HL-60 (cell line): ENCODE results near the gene CTDP1.

ENCODE experiments used
- DNase-seq, 2 experiments: peaks; one replicate each; pipeline ENCODE4 v3.0.0-alpha.2; 2010 to 2020; ENCODE audit warnings: low read depth in 1 of 2, low spot score in 1 of 2
- H3K27ac ChIP-seq: fragments of 250-450 bp; sonication (Bioruptor Pico); replicated peaks from 2 replicates; pipeline ENCODE4 v1.5.1; 2020; ENCODE audit warnings: mild to moderate bottlenecking, moderate library complexity
- H3K27me3 ChIP-seq: fragments of 250-450 bp; sonication (Bioruptor Pico); 2 replicates; pipeline ENCODE4 v1.5.1; 2021; ENCODE audit warnings: mild to moderate bottlenecking, moderate library complexity; ENCODE audit not compliant: insufficient read depth, poor library complexity, severe bottlenecking
- H3K4me3 ChIP-seq: replicated peaks from 2 replicates; pipeline ENCODE4 v1.5.1; 2011; ENCODE audit warnings: mild to moderate bottlenecking, control low read depth, low read length; ENCODE audit not compliant: insufficient read depth
- GABPA ChIP-seq: IDR thresholded peaks from 2 replicates; pipeline ENCODE4 v1.6.1; 2012; ENCODE audit warnings: low read depth
- POLR2AphosphoS5 ChIP-seq: IDR thresholded peaks from 2 replicates; pipeline ENCODE4 v1.6.1; 2012; ENCODE audit warnings: low read depth
- SPI1 ChIP-seq: IDR thresholded peaks from 2 replicates; pipeline ENCODE4 v1.6.1; 2012; ENCODE audit warnings: low read depth, mild to moderate bottlenecking, borderline replicate concordance
- TF ChIP-seq, protein P1 (sequence below): IDR thresholded peaks from one replicate; pipeline ENCODE4 v1.5.1; 2011; ENCODE audit warnings: low read length, control low read depth, inconsistent platforms; ENCODE audit not compliant: insufficient read depth
- TF ChIP-seq, protein P2 (sequence below): IDR thresholded peaks from 2 replicates; pipeline ENCODE4 v1.6.1; 2012; ENCODE audit warnings: low read depth; ENCODE audit not compliant: insufficient replicate concordance

The CTDP1 gene

DNA sequence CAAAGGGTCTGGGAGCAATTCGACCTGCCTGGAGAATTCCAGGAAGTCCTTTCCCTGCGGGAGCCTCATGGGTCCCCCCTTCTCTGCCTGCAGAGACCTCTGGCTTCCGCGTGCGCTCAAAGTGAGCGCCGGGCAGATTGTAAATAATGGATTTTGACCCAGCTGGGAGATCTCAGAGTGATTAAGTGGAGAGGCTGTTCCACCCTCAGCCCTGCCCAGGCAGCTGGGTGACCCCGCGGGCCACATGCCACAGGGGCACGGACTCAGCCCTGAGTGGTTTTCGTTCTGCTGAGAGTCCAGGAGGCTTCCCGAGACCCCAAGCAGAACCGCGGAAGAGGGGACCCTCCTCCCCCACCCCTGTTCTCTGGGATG lies 119.4 kb downstream of the CTDP1 start:
- TF ChIP-seq GABPA, result no peak
- TF ChIP-seq, protein P1, sequence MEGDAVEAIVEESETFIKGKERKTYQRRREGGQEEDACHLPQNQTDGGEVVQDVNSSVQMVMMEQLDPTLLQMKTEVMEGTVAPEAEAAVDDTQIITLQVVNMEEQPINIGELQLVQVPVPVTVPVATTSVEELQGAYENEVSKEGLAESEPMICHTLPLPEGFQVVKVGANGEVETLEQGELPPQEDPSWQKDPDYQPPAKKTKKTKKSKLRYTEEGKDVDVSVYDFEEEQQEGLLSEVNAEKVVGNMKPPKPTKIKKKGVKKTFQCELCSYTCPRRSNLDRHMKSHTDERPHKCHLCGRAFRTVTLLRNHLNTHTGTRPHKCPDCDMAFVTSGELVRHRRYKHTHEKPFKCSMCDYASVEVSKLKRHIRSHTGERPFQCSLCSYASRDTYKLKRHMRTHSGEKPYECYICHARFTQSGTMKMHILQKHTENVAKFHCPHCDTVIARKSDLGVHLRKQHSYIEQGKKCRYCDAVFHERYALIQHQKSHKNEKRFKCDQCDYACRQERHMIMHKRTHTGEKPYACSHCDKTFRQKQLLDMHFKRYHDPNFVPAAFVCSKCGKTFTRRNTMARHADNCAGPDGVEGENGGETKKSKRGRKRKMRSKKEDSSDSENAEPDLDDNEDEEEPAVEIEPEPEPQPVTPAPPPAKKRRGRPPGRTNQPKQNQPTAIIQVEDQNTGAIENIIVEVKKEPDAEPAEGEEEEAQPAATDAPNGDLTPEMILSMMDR, result no peak
- peak overlapping the region; percentile 57 for H3K27ac ChIP-seq
- peak in 1 of 2 experiments; percentile 27 for DNase-seq
- H3K27me3 ChIP-seq, result peaks cover 6% of the 10 kb centered on the region
- H3K4me3 ChIP-seq, result peak overlapping the region; percentile 48

DNA sequence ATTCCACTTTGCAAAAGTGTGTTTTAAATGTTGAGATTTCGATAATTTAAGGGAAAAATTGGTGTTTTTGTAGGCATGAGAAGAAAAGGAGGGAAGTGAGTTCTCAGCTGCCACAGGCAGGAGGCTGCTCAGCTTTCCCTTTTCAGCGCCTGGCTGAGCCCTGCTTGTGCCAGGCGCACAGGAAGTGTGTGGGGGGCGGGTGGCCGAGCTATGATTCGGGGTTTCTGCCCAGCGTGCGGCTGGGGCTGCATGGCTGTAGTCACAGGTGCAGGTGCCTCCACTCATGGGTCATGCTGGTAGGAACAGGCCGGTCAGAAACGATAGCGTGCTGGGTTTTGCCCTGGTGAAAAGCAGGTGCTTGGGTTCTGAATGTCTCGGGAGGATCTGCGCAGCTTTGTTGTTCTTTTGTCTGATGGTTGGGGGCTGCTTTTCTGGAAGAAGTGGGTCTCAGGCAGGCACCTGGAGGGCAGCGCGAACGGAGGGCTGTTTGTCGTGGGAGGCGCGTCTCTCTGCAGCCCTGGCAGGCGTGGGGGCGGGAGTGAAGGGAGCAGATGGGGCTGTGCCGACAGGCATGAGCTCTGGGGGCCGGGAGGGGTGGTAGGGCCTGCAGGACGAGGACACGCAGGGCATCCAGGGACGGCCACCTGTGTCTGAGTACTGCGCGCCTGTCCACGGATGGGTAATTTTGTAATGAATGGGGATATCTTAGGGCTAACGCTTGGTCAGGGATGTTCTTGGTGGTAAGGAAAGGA lies 120.2 kb downstream of the CTDP1 start:
- Histone ChIP-seq H3K4me3 (no peak overlapping the region), H3K27ac (no peak overlapping the region), H3K27me3 (peaks cover 6% of the 10 kb centered on the region)
- DNase-seq, result peak in 1 of 2 experiments; percentile 59
- TF ChIP-seq, protein P1, result no peak
- no peak for TF ChIP-seq POLR2AphosphoS5
- TF ChIP-seq SPI1, result peak; percentile 78
- 0 out of 2 replicates have a peak, but pooled peaks have one; percentile 17 for TF ChIP-seq GABPA
- TF ChIP-seq, protein P2, sequence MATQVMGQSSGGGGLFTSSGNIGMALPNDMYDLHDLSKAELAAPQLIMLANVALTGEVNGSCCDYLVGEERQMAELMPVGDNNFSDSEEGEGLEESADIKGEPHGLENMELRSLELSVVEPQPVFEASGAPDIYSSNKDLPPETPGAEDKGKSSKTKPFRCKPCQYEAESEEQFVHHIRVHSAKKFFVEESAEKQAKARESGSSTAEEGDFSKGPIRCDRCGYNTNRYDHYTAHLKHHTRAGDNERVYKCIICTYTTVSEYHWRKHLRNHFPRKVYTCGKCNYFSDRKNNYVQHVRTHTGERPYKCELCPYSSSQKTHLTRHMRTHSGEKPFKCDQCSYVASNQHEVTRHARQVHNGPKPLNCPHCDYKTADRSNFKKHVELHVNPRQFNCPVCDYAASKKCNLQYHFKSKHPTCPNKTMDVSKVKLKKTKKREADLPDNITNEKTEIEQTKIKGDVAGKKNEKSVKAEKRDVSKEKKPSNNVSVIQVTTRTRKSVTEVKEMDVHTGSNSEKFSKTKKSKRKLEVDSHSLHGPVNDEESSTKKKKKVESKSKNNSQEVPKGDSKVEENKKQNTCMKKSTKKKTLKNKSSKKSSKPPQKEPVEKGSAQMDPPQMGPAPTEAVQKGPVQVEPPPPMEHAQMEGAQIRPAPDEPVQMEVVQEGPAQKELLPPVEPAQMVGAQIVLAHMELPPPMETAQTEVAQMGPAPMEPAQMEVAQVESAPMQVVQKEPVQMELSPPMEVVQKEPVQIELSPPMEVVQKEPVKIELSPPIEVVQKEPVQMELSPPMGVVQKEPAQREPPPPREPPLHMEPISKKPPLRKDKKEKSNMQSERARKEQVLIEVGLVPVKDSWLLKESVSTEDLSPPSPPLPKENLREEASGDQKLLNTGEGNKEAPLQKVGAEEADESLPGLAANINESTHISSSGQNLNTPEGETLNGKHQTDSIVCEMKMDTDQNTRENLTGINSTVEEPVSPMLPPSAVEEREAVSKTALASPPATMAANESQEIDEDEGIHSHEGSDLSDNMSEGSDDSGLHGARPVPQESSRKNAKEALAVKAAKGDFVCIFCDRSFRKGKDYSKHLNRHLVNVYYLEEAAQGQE, result no peak

GRCh38 chr18:79800371-79801180 lies 121.0 kb downstream of the CTDP1 start:
- no peak overlapping the region for H3K27ac ChIP-seq
- DNase-seq, result no peak
- peaks cover 6% of the 10 kb centered on the region for H3K27me3 ChIP-seq
- no peak overlapping the region for H3K4me3 ChIP-seq
- TF ChIP-seq GABPA, result no peak

- Histone ChIP-seq H3K4me3 (no peak overlapping the region), H3K27ac (no peak overlapping the region), H3K27me3 (peaks cover 6% of the 10 kb centered on the region)
- TF ChIP-seq, protein P2, result no peak
- no peak for TF ChIP-seq GABPA
- DNase-seq, result no peak
These were observed 121.6 kb downstream of the CTDP1 start for GRCh38 chr18:79801217-79801616.
